ENCODE data around the gene NSG2.

DNA sequence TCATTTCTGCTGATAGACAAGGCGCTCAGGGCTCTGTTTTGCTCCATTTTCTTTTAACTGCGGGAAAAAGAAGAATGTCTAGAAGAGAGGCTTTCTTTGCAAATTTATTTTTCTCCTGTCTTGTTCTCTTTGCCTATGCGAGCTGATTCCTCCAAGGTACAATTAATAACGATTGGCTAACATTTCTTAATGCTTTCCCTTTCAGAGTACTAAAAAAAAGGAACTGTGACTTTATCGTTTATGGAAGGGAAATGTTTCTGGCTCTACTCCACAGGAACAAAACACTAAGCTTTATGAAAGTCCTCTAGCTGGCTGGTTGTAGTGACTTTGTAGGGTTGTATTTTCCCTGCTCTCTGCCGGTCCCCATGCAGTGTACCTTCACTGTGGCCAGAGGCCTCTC, 11.7 kb downstream of the NSG2 start:
- TF ChIP-seq RAD21 (IDR thresholded peaks at IDR 0.05) (no peak), YY1 (IDR thresholded peaks at IDR 0.05) (no peak), FOXA1 (IDR thresholded peaks at IDR 0.05) (no peak), GABPA (IDR thresholded peaks at IDR 0.05 in 1 of 2, conservative IDR thresholded peaks at IDR 0.05 in 1 of 2) (no peak), EGR1 (IDR thresholded peaks at IDR 0.05; ENCODE audit: low read depth in 2 of 2) (no peak), SP1 (IDR thresholded peaks at IDR 0.05) (no peak), HNF4A (conservative IDR thresholded peaks at IDR 0.05) (no peak), RXRA (IDR thresholded peaks at IDR 0.05) (no peak), JUND (IDR thresholded peaks at IDR 0.05) (no peak)
- TF ChIP-seq, protein P1, sequence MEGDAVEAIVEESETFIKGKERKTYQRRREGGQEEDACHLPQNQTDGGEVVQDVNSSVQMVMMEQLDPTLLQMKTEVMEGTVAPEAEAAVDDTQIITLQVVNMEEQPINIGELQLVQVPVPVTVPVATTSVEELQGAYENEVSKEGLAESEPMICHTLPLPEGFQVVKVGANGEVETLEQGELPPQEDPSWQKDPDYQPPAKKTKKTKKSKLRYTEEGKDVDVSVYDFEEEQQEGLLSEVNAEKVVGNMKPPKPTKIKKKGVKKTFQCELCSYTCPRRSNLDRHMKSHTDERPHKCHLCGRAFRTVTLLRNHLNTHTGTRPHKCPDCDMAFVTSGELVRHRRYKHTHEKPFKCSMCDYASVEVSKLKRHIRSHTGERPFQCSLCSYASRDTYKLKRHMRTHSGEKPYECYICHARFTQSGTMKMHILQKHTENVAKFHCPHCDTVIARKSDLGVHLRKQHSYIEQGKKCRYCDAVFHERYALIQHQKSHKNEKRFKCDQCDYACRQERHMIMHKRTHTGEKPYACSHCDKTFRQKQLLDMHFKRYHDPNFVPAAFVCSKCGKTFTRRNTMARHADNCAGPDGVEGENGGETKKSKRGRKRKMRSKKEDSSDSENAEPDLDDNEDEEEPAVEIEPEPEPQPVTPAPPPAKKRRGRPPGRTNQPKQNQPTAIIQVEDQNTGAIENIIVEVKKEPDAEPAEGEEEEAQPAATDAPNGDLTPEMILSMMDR (IDR thresholded peaks at IDR 0.05; ENCODE audit: low read depth, low read length, missing input control), result no peak
- TF ChIP-seq, protein P2, sequence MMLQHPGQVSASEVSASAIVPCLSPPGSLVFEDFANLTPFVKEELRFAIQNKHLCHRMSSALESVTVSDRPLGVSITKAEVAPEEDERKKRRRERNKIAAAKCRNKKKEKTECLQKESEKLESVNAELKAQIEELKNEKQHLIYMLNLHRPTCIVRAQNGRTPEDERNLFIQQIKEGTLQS (IDR thresholded peaks at IDR 0.05), result no peak
- TF ChIP-seq, protein P3, sequence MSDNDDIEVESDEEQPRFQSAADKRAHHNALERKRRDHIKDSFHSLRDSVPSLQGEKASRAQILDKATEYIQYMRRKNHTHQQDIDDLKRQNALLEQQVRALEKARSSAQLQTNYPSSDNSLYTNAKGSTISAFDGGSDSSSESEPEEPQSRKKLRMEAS (IDR thresholded peaks at IDR 0.05), result no peak
- TF ChIP-seq, protein P4, sequence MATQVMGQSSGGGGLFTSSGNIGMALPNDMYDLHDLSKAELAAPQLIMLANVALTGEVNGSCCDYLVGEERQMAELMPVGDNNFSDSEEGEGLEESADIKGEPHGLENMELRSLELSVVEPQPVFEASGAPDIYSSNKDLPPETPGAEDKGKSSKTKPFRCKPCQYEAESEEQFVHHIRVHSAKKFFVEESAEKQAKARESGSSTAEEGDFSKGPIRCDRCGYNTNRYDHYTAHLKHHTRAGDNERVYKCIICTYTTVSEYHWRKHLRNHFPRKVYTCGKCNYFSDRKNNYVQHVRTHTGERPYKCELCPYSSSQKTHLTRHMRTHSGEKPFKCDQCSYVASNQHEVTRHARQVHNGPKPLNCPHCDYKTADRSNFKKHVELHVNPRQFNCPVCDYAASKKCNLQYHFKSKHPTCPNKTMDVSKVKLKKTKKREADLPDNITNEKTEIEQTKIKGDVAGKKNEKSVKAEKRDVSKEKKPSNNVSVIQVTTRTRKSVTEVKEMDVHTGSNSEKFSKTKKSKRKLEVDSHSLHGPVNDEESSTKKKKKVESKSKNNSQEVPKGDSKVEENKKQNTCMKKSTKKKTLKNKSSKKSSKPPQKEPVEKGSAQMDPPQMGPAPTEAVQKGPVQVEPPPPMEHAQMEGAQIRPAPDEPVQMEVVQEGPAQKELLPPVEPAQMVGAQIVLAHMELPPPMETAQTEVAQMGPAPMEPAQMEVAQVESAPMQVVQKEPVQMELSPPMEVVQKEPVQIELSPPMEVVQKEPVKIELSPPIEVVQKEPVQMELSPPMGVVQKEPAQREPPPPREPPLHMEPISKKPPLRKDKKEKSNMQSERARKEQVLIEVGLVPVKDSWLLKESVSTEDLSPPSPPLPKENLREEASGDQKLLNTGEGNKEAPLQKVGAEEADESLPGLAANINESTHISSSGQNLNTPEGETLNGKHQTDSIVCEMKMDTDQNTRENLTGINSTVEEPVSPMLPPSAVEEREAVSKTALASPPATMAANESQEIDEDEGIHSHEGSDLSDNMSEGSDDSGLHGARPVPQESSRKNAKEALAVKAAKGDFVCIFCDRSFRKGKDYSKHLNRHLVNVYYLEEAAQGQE (IDR thresholded peaks at IDR 0.05), result no peak
